ENCODE measurements around the gene SUPT4H1. TPM values are rescaled to one million over a fixed set of nuclear protein-coding genes. Genes with fewer than 3 reads are reported as not detected.

Gene SUPT4H1
- total and polyA plus RNA-seq, 9 of the 15 experiments (the other 6 are each of a cell fraction or from before 2014, with no cell fraction given): 62.1 to 320 (median 117) TPM

GRCh38 chr17:58378733-58379510, 26.9 kb upstream of the SUPT4H1 start:
- in situ Hi-C loops (cut with MboI): no loop called here
- Histone ChIP-seq H3K79me2 (ENCODE audit: control insufficient read depth, insufficient read depth, low read length) (no peaks in the 10 kb centered on the region), H3K9me3 (replicated peaks; ENCODE audit: control insufficient read depth, insufficient read depth, low read depth, low read length) (no peaks in the 10 kb centered on the region), H3K27me3 (ENCODE audit: control insufficient read depth in 2 of 2, insufficient read depth in 2 of 2, low read length in 2 of 2) (no peaks in the 10 kb centered on the region), H2AFZ (ENCODE audit: low read depth, low read length) (peak overlapping the region; percentile 76), H4K20me1 (replicated peaks; ENCODE audit: control insufficient read depth, insufficient read depth, low read length) (no peaks in the 10 kb centered on the region), H3K4me3 (no peak overlapping the region), H3K27ac (ENCODE audit: extremely low read depth, low read depth, low read length) (peak overlapping the region; percentile 27; the same call in 2 of the 3 replicates), H3K4me2 (ENCODE audit: insufficient read depth, low read length) (peak overlapping the region; percentile 63), H3K4me1 (replicated peaks in 1 of 2; ENCODE audit: control insufficient read depth in 2 of 2, insufficient read depth in 2 of 2, low read length in 2 of 2) (peaks cover 0 to 26% of the 10 kb centered on the region in 2 experiments; a peak in 4 of 5 replicates), H3K36me3 (ENCODE audit: control insufficient read depth, insufficient read depth, low read length) (no peaks in the 10 kb centered on the region), H3K9me1 (ENCODE audit: control insufficient read depth, insufficient read depth, low read length) (no peaks in the 10 kb centered on the region), H3K9ac (ENCODE audit: insufficient read depth in 1 of 2, low read depth in 2 of 2, low read length in 2 of 2) (peak overlapping the region; percentile 22 to 38; a peak in 3 of 4 replicates)
- FAIRE-seq (peak; percentile 76), DNase-seq (ENCODE audit: extremely low read depth in 1 of 4, low spot score in 3 of 4) (peak in 1 of 4 experiments; percentile 50), ATAC-seq (peak; percentile 77)
- intact Hi-C loops (cut with micrococcal nuclease): no loop called here
- ChIA-PET POLR2A (interaction anchor here (0.6 to 5.4 kb wide), 13 partner anchors 10 to 1565 kb away, joined by 3 to 34 read pairs (median 5); partner anchors contain the start of genes SUPT4H1 and TSPOAP1), CTCF (ENCODE audit: low intra/inter-chr PET ratio) (no interaction called here)
- 25% methylated on average over 8 of the region's 8 CpGs for WGBS (ENCODE audit: insufficient coverage, low coverage, missing lambda C conversion rate)
- BruUV-seq (replicated peaks): no TSS peak
- peak; percentile 41; the same call in 1 of the 2 replicates for TF ChIP-seq SPI1 (IDR thresholded peaks at IDR 0.05; ENCODE audit: borderline replicate concordance, low read depth, low read length)
- TF ChIP-seq MXD1 (CRISPR knock-in tag; IDR thresholded peaks at IDR 0.05; ENCODE audit: borderline replicate concordance, poor library complexity, severe bottlenecking): no peak
- TF ChIP-seq MYNN (IDR thresholded peaks at IDR 0.05): 0 out of 2 replicates have a peak, but pooled peaks have one; percentile 26
- TF ChIP-seq MYNN (CRISPR knock-in tag; IDR thresholded peaks at IDR 0.05): no peak
- TF ChIP-seq DMBX1 (CRISPR knock-in tag; IDR thresholded peaks at IDR 0.05; ENCODE audit: borderline replicate concordance): no peak
- TF ChIP-seq ATF7 (IDR thresholded peaks at IDR 0.05): 0 out of 2 replicates have a peak, but pooled peaks have one; percentile 53
- TF ChIP-seq DEAF1 (CRISPR knock-in tag; IDR thresholded peaks at IDR 0.05): no peak
- TF ChIP-seq ZNF778 (CRISPR knock-in tag; IDR thresholded peaks at IDR 0.05): no peak
- TF ChIP-seq HMG20A (CRISPR knock-in tag; conservative IDR thresholded peaks at IDR 0.05): no peak
- no peak for TF ChIP-seq ETV5 (CRISPR knock-in tag; IDR thresholded peaks at IDR 0.05; ENCODE audit: low read depth)
- no peak for TF ChIP-seq HNRNPL (IDR thresholded peaks at IDR 0.05; ENCODE audit: low read depth, low read length)
- 0 out of 2 replicates have a peak, but pooled peaks have one; percentile 55 for TF ChIP-seq NCOR1 (IDR thresholded peaks at IDR 0.05)
- no peak for TF ChIP-seq MEIS2 (IDR thresholded peaks at IDR 0.05; ENCODE audit: partially characterized antibody)
- no peak for TF ChIP-seq ZNF584 (CRISPR knock-in tag; IDR thresholded peaks at IDR 0.05; ENCODE audit: low read depth)
- no peak for TF ChIP-seq ZNF175 (CRISPR knock-in tag; IDR thresholded peaks at IDR 0.05; ENCODE audit: low read depth)
- no peak for TF ChIP-seq POLR2G (IDR thresholded peaks at IDR 0.05; ENCODE audit: low read depth, low read length)
- no peak for TF ChIP-seq STAT5A (IDR thresholded peaks at IDR 0.05; ENCODE audit: borderline replicate concordance, low read length)
- no peak for TF ChIP-seq ZBTB43 (CRISPR knock-in tag; IDR thresholded peaks at IDR 0.05)
- TF ChIP-seq ZNF766 (CRISPR knock-in tag; conservative IDR thresholded peaks at IDR 0.05): peak; percentile 35; the same call in 1 of the 2 replicates
- TF ChIP-seq POLR2B (IDR thresholded peaks at IDR 0.05; ENCODE audit: low read depth, partially characterized antibody): no peak
